ENCODE data around the gene TLK2. TPM values are rescaled to one million over a fixed set of nuclear protein-coding genes. Genes with fewer than 3 reads are reported as not detected.
"Not testable (repeated sequence)": the region's sequence is repeated elsewhere in the genome, so short reads cannot be mapped to it uniquely, and the experiment has no call there.

TLK2 gene
- total RNA-seq, 1 experiment from 2014 or later = 54.6 TPM

DNA sequence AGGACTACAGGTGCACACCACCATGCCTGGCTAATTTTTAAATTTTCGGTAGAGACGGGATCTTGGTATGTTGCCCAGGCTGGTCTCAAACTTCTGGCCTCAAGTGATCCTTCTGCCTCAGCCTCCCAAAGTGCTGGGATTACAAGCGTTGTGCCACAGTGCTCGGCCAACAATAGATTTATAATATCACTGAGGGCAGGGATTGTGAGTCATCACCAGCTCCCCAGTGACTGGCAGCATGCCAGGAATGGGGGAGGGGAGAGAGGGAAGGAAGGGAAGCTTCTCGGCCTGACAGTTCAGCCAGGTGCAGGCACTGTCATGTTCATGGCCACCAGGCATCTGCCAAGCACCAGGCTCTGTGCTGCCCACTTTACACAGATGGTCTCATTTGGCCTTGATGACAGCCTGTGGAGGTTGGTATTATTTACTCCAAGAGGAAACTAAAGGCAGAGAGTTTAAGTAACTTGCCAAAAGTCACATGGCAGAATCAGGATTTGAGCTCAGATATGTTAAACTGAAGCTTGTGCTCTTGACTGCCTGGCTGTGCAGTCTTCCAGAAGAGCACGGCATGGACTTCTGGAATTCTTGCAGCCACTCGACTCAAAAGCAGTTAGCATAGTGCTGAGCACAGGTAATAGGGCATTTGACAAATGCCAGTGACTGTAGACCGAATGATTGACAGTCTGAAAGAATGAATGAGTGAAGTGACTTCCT lies 7.8 kb upstream of the TLK2 start:
- DNase-seq (ENCODE audit: low read depth, low spot score) (peak; percentile 27), ATAC-seq (peak; percentile 73)
- intact Hi-C loops (cut with micrococcal nuclease; ENCODE audit: unreplicated experiment); H3K4me3 ChIP-seq (ENCODE audit: low read depth in 2 of 2, low read length in 2 of 2); BruUV-seq (replicated peaks); in situ Hi-C loops (cut with HindIII; ENCODE audit: low pct_unique_long_range_greater_than_20kb, low sequenced_read_pairs); H3K27me3 ChIP-seq (ENCODE audit: control insufficient read depth, insufficient read depth, low read length); H3K36me3 ChIP-seq (ENCODE audit: control insufficient read depth, insufficient read depth, low read length); CTCF ChIA-PET; H3K9me3 ChIP-seq (ENCODE audit: control insufficient read depth, insufficient read depth, low read depth, low read length): not testable (repeated sequence)
- TF ChIP-seq POLR2AphosphoS5 (IDR thresholded peaks at IDR 0.05; ENCODE audit: low read depth, low read length) = 0 out of 2 replicates have a peak, but pooled peaks have one; percentile 22
- peak overlapping the region; percentile 29; the same call in 1 of the 2 replicates for H3K27ac ChIP-seq (ENCODE audit: low read length)
- POLR2A ChIA-PET = interaction anchor here (0.7 kb wide), 2 partner anchors 108 to 163 kb away, joined by 4 to 6 read pairs; no protein-coding TSS in a partner anchor
- peaks cover 23% of the 10 kb centered on the region for H3K4me1 ChIP-seq (ENCODE audit: control insufficient read depth, insufficient read depth, low read length)

DNA sequence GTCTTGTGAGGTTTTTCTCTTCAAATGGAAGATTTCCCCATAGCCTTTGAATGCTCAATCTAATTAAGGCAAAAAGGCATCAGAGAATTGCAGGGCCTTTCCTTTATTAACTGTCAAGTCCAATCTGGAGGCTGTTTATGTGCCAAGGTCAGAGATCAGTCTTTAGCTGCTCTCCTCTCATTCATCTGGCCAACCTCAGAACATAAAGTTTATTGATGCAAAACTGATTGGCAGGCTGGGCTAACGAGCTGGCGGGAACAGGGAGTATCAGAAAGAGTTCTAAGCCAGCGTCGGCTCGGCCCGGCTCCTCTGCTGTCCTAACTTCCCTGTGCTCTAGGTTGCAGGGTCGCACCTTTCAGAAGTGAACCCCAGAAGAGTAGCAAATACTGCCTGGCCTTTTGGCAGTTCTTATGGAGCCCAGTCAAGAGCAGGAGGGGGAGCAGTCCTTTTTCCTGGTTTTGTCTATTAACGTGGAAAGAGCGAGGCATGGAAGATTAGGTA lies 7.2 kb upstream of the TLK2 start:
- POLR2A ChIA-PET; H3K9me3 ChIP-seq (ENCODE audit: control insufficient read depth, insufficient read depth, low read depth, low read length); H3K27me3 ChIP-seq (ENCODE audit: control insufficient read depth, insufficient read depth, low read length); H3K36me3 ChIP-seq (ENCODE audit: control insufficient read depth, insufficient read depth, low read length); in situ Hi-C loops (cut with HindIII; ENCODE audit: low pct_unique_long_range_greater_than_20kb, low sequenced_read_pairs); H3K4me3 ChIP-seq (ENCODE audit: low read depth in 2 of 2, low read length in 2 of 2); BruUV-seq (replicated peaks); DNase-seq (ENCODE audit: low read depth, low spot score); CTCF ChIA-PET; intact Hi-C loops (cut with micrococcal nuclease; ENCODE audit: unreplicated experiment): not testable (repeated sequence)
- Histone ChIP-seq H3K4me1 (ENCODE audit: control insufficient read depth, insufficient read depth, low read length) (peaks cover 23% of the 10 kb centered on the region), H3K27ac (ENCODE audit: low read length) (0 out of 2 replicates have a peak overlapping the region, but pooled peaks have one; percentile 29)
- ATAC-seq = peak; percentile 55

DNA sequence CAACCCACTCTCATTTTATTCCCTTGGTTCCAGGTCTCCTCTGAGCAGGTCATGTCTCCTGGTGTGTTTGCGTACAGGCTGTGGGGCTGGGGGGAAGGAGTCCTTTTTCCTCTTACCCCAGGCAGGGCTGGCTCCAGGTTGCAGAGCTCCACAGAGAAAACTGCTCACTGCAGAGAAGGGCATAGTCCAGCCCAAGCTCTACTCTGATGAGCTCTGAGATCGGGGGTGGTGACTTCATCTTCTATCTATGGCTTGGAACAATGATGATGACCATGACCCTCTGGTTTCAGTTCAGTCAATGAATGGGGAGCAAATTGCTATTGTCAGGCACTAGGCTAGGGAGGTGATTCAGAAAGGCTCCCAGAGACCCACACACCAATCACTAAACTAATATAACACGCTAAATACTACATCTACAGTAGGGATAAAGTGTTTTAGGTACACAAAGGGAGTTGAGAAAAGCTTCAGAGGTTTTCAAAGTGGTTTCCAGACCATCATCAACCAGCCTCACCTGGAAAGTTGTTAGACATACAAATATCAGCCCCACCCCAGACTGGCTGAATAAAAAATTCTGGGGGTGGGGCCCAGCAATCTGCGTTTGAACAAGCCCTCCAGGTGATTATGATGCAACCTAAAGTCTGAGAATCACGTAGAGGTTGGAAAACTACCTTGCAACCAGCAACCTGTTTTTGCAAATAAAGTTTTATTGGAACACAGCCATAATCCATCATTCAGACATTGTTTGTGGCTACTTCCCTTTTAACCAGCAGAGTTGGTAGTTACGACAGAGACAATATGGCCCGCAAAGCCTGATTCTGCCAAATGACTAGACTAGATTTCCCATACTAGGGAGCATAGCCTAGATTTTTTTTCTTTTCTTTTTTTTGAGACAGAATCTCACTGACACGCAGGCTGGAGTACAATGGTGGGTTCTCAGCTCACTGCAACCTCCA lies 5.3 kb upstream of the TLK2 start:
- intact Hi-C loops (cut with micrococcal nuclease; ENCODE audit: unreplicated experiment); H3K27me3 ChIP-seq (ENCODE audit: control insufficient read depth, insufficient read depth, low read length); ATAC-seq; POLR2A ChIA-PET; H3K36me3 ChIP-seq (ENCODE audit: control insufficient read depth, insufficient read depth, low read length); BruUV-seq (replicated peaks); CTCF ChIA-PET; DNase-seq (ENCODE audit: low read depth, low spot score); H3K4me3 ChIP-seq (ENCODE audit: low read depth in 2 of 2, low read length in 2 of 2); H3K9me3 ChIP-seq (ENCODE audit: control insufficient read depth, insufficient read depth, low read depth, low read length); in situ Hi-C loops (cut with HindIII; ENCODE audit: low pct_unique_long_range_greater_than_20kb, low sequenced_read_pairs): not testable (repeated sequence)
- Histone ChIP-seq H3K4me1 (ENCODE audit: control insufficient read depth, insufficient read depth, low read length) (peaks cover 29% of the 10 kb centered on the region), H3K27ac (ENCODE audit: low read length) (0 out of 2 replicates have a peak overlapping the region, but pooled peaks have one; percentile 46)

DNA sequence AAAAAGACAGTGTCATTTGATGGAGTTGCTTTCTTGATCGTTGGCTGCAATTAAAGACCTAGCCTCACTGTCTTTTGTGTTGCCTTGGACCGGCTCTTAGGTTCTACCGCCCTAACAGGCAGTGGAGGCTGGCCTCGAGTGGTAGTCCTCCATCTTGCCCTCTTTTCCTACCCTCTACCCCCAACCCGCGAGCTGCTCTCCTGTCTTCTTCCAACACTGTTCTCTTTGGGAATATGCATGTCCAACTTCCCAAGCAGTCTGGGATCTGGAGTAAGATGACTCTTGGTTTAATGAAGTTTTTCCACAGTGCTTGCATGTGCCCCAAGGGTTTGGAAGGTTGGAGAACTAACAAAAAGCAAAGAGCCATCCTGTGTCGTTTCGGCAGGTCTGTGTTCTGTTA lies 1.5 kb upstream of the TLK2 start:
- peak overlapping the region; percentile 64 to 73 for H3K4me3 ChIP-seq (ENCODE audit: low read depth in 2 of 2, low read length in 2 of 2)

More for the DNA sequence above, 1.5 kb upstream of the TLK2 start:
- in situ Hi-C loops (cut with HindIII; ENCODE audit: low pct_unique_long_range_greater_than_20kb, low sequenced_read_pairs); H3K9me3 ChIP-seq (ENCODE audit: control insufficient read depth, insufficient read depth, low read depth, low read length); H3K27me3 ChIP-seq (ENCODE audit: control insufficient read depth, insufficient read depth, low read length); ATAC-seq; CTCF ChIA-PET; DNase-seq (ENCODE audit: low read depth, low spot score); intact Hi-C loops (cut with micrococcal nuclease; ENCODE audit: unreplicated experiment); H3K36me3 ChIP-seq (ENCODE audit: control insufficient read depth, insufficient read depth, low read length); POLR2A ChIA-PET: not testable (repeated sequence)
- Histone ChIP-seq H3K4me1 (ENCODE audit: control insufficient read depth, insufficient read depth, low read length) (peaks cover 18% of the 10 kb centered on the region), H3K27ac (ENCODE audit: low read length) (peak overlapping the region; percentile 83)
- BruUV-seq (replicated peaks) = TSS peak; percentile 89

All from Panc1 (cell line).